ENCODE data around the gene KCNIP1. TPM values are rescaled to one million over a fixed set of nuclear protein-coding genes. Genes with fewer than 3 reads are reported as not detected.

Gene KCNIP1
- total RNA-seq, 1 experiment from 2014 or later, result not detected

DNA sequence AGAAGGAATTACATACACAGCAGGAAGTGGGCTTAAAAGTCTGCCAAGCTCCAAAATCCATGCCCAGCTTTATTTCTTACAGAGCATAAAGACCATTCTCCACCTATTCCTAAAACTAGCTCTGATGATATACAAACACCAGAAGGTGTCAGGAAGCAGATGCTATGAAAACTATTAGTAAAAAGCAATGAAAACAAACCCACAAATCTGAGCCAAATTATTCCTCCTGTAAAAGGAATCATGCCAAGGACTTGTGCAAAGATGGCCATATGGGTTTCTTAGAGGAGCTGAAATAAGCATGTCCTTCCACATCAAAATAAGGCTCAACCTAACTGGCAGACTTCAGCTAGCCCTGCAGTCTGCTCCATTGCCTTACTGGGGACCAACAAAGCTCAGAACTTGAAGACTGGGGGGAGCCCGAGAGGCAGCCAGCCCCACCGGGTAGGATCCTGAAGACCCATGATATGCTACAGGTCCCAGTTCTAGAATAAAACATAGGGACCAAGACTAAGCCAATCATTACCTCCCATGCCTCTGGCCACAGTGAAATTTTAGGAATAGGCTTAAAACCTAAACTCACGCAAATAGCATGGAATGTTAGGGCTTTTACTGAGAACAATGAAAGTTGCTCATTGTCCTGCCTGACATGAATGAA is 236.9 kb downstream of the KCNIP1 start (continued):
- no peak for TF ChIP-seq YY1 (IDR thresholded peaks at IDR 0.05; ENCODE audit: extremely low read depth, insufficient replicate concordance, low read depth, low read length)
- TF ChIP-seq CBX3 (IDR thresholded peaks at IDR 0.05; ENCODE audit: low read depth), result no peak
- TF ChIP-seq EZH2phosphoT487 (IDR thresholded peaks at IDR 0.05; ENCODE audit: borderline replicate concordance), result no peak
- no peak for TF ChIP-seq ZNF274 (IDR thresholded peaks at IDR 0.05; ENCODE audit: low read depth, low read length)
- no peak for TF ChIP-seq SP1 (IDR thresholded peaks at IDR 0.05; ENCODE audit: low read depth)

- H3K4me1 ChIP-seq (ENCODE audit: control insufficient read depth in 1 of 2, insufficient read depth in 2 of 2, low read length in 2 of 2), result peaks cover 0 to 10% of the 10 kb centered on the region in 2 experiments; a peak in 1 of 4 replicates
- no TSS peak for BruUV-seq (replicated peaks)
- ATAC-seq, result no peak
- RAD21 ChIA-PET (ENCODE audit: low non-redundant PET in 1 of 2, low total read pairs in 2 of 2, uncharacterized antibody in 2 of 2, unreplicated experiment in 2 of 2), result no interaction called here
- H3K9ac ChIP-seq (ENCODE audit: low read length), result no peak overlapping the region
- no peak for DNase-seq (ENCODE audit: low read depth, low spot score)
- CTCF ChIA-PET, result interaction anchor here (1.4 kb wide), 1 partner anchor 51 kb away, joined by 3 read pairs; no protein-coding TSS in a partner anchor
- POLR2A ChIA-PET, result no interaction called here
- H3K27me3 ChIP-seq (ENCODE audit: insufficient read depth, low read length), result no peaks in the 10 kb centered on the region; the same call in 1 of the 2 replicates
- no peak overlapping the region for H2AFZ ChIP-seq (ENCODE audit: low read depth, low read length, poor library complexity, severe bottlenecking)
- no peak overlapping the region for H3K27ac ChIP-seq (ENCODE audit: low read depth, low read length)
- H3K36me3 ChIP-seq (ENCODE audit: control insufficient read depth in 1 of 2, insufficient read depth in 2 of 2, low read length in 2 of 2), result no peaks in the 10 kb centered on the region
- H4K20me1 ChIP-seq (ENCODE audit: insufficient read depth), result no peaks in the 10 kb centered on the region
- H3K4me3 ChIP-seq (replicated peaks in 1 of 2; ENCODE audit: low read depth in 1 of 2, low read length in 2 of 2), result no peak overlapping the region
- H3K9me2 ChIP-seq (ENCODE audit: insufficient read depth), result no peaks in the 10 kb centered on the region
- TF ChIP-seq, protein P1, sequence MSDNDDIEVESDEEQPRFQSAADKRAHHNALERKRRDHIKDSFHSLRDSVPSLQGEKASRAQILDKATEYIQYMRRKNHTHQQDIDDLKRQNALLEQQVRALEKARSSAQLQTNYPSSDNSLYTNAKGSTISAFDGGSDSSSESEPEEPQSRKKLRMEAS (IDR thresholded peaks at IDR 0.05), result no peak
- TF ChIP-seq ELF1 (IDR thresholded peaks at IDR 0.05; ENCODE audit: borderline replicate concordance, low read depth), result no peak
- no peak for TF ChIP-seq TCF7L2 (IDR thresholded peaks at IDR 0.05; ENCODE audit: borderline replicate concordance, extremely low read depth, insufficient read depth, insufficient read length)
- TF ChIP-seq EZH2phosphoT487 (IDR thresholded peaks at IDR 0.05; ENCODE audit: borderline replicate concordance), result no peak
- no peak for TF ChIP-seq POLR2A (IDR thresholded peaks at IDR 0.05; ENCODE audit: borderline replicate concordance, extremely low read depth, insufficient read depth, insufficient read length)
- intact Hi-C loops (cut with micrococcal nuclease), result loop anchor here (10.0 kb wide), 3 partner anchors 153 to 1163 kb away; no protein-coding TSS in a partner anchor
- no peaks in the 10 kb centered on the region for H3K9me3 ChIP-seq (ENCODE audit: control insufficient read depth in 1 of 2, insufficient read depth in 1 of 2, low read depth in 1 of 2, low read length in 2 of 2)
- H3K79me2 ChIP-seq (ENCODE audit: insufficient read depth, low read length), result no peaks in the 10 kb centered on the region
- no peak overlapping the region for H3K4me2 ChIP-seq (ENCODE audit: low read length)
Measured at GRCh38 chr5:170741801-170742200, 238.0 kb downstream of the KCNIP1 start.
